ENCODE results near the gene SYNJ1. TPM values are rescaled to one million over a fixed set of nuclear protein-coding genes. Genes with fewer than 3 reads are reported as not detected.
A peak's percentile ranks its signal among the peaks of the same experiment; 100 is the strongest.
"Not testable (repeated sequence)": the region's sequence is repeated elsewhere in the genome, so short reads cannot be mapped to it uniquely, and the experiment has no call there.

Gene SYNJ1
- total RNA-seq, 1 experiment from 2014 or later: 4.2 TPM

DNA sequence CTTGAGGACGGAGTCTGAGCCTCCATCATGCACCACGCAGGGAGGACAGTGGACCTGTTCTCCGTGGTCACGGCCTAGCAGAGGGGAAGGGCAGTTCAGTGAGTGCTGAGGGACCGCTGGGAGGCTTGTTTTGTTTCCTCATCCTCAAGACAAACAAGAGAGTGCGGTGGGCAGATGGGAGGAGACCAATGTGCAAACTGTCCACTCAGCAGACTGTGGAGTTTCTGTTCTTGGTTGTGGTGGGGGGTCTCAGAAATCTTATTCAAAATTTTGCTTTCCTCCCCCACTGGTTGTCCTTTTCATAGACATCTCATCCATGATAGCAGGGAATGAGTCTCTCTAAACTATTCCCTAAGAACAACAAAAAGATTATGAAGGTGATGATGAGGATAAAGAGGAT lies 109.6 kb downstream of the SYNJ1 start:
- H3K4me1 Mint-ChIP-seq; H3K36me3 Mint-ChIP-seq; ATAC-seq; H3K27ac Mint-ChIP-seq; H3K9me3 Mint-ChIP-seq; H3K4me3 Mint-ChIP-seq; POLR2A ChIA-PET; DNase-seq (ENCODE audit: low spot score): not testable (repeated sequence)
- H3K27me3 Mint-ChIP-seq (ENCODE audit: low read depth): peaks cover 21% of the 10 kb centered on the region
- CTCF ChIA-PET: interaction anchor here (1.3 kb wide), 1 partner anchor 18 kb away, joined by 4 read pairs; no protein-coding TSS in a partner anchor

- Mint-ChIP-seq H3K9me3 (no peaks in the 10 kb centered on the region), H3K27me3 (ENCODE audit: low read depth) (peaks cover 7% of the 10 kb centered on the region), H3K4me1 (peaks cover 14% of the 10 kb centered on the region), H3K4me3 (peak overlapping the region; percentile 95), H3K36me3 (peaks cover 11% of the 10 kb centered on the region), H3K27ac (no peak overlapping the region; the same call in 1 of the 2 replicates)
- no peak for DNase-seq (ENCODE audit: low spot score)
- ChIA-PET POLR2A (interaction anchor here (1.9 kb wide), 1 partner anchor 115 kb away, joined by 7 read pairs; the partner anchor contains the start of gene SYNJ1), CTCF (interaction anchor here (1.0 to 5.7 kb wide), 4 partner anchors 9 to 211 kb away, joined by 4 to 31 read pairs (median 8); partner anchors contain the start of gene SYNJ1)
- no peak for ATAC-seq
- TF ChIP-seq NFATC4 (CRISPR knock-in tag; IDR thresholded peaks at IDR 0.05) (no peak), TCF7 (CRISPR knock-in tag; IDR thresholded peaks at IDR 0.05; ENCODE audit: low read depth) (no peak), NR2C2 (CRISPR knock-in tag; IDR thresholded peaks at IDR 0.05) (no peak), ZNF423 (CRISPR knock-in tag; IDR thresholded peaks at IDR 0.05) (no peak), TEAD1 (CRISPR knock-in tag; IDR thresholded peaks at IDR 0.05) (no peak), EMX1 (CRISPR knock-in tag; IDR thresholded peaks at IDR 0.05) (no peak), RELA (CRISPR knock-in tag; IDR thresholded peaks at IDR 0.05; ENCODE audit: borderline replicate concordance) (no peak), CTCF (IDR thresholded peaks at IDR 0.05) (no peak), HMGXB4 (CRISPR knock-in tag; IDR thresholded peaks at IDR 0.05) (no peak), HMGA2 (CRISPR knock-in tag; IDR thresholded peaks at IDR 0.05) (no peak)
- TF ChIP-seq, protein P1, sequence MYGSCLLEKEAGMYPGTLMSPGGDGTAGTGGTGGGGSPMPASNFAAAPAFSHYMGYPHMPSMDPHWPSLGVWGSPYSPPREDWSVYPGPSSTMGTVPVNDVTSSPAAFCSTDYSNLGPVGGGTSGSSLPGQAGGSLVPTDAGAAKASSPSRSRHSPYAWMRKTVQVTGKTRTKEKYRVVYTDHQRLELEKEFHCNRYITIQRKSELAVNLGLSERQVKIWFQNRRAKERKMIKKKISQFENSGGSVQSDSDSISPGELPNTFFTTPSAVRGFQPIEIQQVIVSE (CRISPR knock-in tag; IDR thresholded peaks at IDR 0.05; ENCODE audit: borderline replicate concordance): no peak
- TF ChIP-seq, protein P2, sequence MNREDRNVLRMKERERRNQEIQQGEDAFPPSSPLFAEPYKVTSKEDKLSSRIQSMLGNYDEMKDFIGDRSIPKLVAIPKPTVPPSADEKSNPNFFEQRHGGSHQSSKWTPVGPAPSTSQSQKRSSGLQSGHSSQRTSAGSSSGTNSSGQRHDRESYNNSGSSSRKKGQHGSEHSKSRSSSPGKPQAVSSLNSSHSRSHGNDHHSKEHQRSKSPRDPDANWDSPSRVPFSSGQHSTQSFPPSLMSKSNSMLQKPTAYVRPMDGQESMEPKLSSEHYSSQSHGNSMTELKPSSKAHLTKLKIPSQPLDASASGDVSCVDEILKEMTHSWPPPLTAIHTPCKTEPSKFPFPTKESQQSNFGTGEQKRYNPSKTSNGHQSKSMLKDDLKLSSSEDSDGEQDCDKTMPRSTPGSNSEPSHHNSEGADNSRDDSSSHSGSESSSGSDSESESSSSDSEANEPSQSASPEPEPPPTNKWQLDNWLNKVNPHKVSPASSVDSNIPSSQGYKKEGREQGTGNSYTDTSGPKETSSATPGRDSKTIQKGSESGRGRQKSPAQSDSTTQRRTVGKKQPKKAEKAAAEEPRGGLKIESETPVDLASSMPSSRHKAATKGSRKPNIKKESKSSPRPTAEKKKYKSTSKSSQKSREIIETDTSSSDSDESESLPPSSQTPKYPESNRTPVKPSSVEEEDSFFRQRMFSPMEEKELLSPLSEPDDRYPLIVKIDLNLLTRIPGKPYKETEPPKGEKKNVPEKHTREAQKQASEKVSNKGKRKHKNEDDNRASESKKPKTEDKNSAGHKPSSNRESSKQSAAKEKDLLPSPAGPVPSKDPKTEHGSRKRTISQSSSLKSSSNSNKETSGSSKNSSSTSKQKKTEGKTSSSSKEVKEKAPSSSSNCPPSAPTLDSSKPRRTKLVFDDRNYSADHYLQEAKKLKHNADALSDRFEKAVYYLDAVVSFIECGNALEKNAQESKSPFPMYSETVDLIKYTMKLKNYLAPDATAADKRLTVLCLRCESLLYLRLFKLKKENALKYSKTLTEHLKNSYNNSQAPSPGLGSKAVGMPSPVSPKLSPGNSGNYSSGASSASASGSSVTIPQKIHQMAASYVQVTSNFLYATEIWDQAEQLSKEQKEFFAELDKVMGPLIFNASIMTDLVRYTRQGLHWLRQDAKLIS (CRISPR knock-in tag; IDR thresholded peaks at IDR 0.05; ENCODE audit: borderline replicate concordance): no peak
Measured at GRCh38 chr21:32613436-32614043, 114.3 kb downstream of the SYNJ1 start.

DNA sequence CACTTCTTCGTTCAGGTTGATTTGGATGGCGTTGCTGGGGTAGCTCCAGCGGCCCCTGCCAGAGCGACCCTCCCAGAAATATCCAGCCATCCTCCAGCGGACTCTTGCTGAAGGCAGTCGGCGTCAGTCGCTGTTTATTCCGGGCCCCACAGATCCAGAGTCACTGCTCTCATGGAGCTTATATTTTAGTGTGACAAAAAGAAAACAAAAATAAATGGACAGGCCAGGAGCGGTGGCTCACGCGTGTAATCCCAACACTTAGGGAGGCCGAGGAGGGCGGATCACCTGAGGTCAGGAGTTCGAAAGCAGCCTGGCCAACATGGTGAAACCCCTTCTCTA lies 114.8 kb downstream of the SYNJ1 start:
- TF ChIP-seq KAT7 (CRISPR knock-in tag; IDR thresholded peaks at IDR 0.05; ENCODE audit: borderline replicate concordance) (0 out of 2 replicates have a peak, but pooled peaks have one; percentile 28), ZNF121 (CRISPR knock-in tag; IDR thresholded peaks at IDR 0.05) (0 out of 2 replicates have a peak, but pooled peaks have one; percentile 28), RELA (CRISPR knock-in tag; IDR thresholded peaks at IDR 0.05; ENCODE audit: borderline replicate concordance) (no peak), ETV6 (CRISPR knock-in tag; IDR thresholded peaks at IDR 0.05) (no peak)
- TF ChIP-seq, protein P1 (CRISPR knock-in tag; IDR thresholded peaks at IDR 0.05; ENCODE audit: borderline replicate concordance): no peak
- ChIA-PET CTCF (interaction anchor here (1.0 to 5.7 kb wide), 6 partner anchors 9 to 307 kb away, joined by 4 to 31 read pairs (median 6); partner anchors contain the start of gene SYNJ1), POLR2A (interaction anchor here (1.1 to 1.9 kb wide), 2 partner anchors 12 to 115 kb away, joined by 7 to 13 read pairs; partner anchors contain the start of gene SYNJ1)
- peak overlapping the region; percentile 95 for H3K4me3 Mint-ChIP-seq
- no peak for ATAC-seq
- no peaks in the 10 kb centered on the region for H3K9me3 Mint-ChIP-seq
- H3K27me3 Mint-ChIP-seq (ENCODE audit: low read depth): peaks cover 4% of the 10 kb centered on the region
- H3K27ac Mint-ChIP-seq: peak overlapping the region; percentile 93
- peaks cover 14% of the 10 kb centered on the region for H3K4me1 Mint-ChIP-seq
- H3K36me3 Mint-ChIP-seq: peaks cover 12% of the 10 kb centered on the region
- DNase-seq (ENCODE audit: low spot score): no peak
